GM21723 (cell line): ENCODE results near the gene ICE1.
"Not testable (repeated sequence)": the region's sequence is repeated elsewhere in the genome, so short reads cannot be mapped to it uniquely, and the experiment has no call there.

Source experiments
- ATAC-seq: cut with Tn5 transposase; IDR thresholded peaks from one replicate; pipeline ENCODE4 v1.9.1; 2021; ENCODE audit warnings: mild to moderate bottlenecking, moderate library complexity; ENCODE audit not compliant: unreplicated experiment

The ICE1 gene

DNA sequence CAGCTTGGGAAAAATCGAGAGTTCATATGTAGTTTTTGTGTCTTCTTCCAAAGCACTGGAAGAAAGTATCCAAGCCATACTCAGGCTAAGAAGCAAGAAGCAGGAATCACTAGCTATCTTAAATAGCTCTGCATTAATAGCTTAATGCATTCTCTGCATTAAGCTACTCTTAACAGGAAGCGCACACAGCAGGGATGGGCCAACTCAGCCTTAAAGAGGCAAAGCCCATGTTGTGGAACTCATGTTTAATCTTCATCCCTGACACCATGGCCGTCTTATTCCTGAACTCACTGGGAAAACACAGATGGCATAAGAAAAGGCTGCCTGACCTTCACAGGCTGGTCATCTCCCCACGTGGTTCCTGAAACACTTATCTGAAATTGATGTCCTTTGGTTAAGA lies 18.7 kb upstream of the ICE1 start:
- ATAC-seq = no peak

DNA sequence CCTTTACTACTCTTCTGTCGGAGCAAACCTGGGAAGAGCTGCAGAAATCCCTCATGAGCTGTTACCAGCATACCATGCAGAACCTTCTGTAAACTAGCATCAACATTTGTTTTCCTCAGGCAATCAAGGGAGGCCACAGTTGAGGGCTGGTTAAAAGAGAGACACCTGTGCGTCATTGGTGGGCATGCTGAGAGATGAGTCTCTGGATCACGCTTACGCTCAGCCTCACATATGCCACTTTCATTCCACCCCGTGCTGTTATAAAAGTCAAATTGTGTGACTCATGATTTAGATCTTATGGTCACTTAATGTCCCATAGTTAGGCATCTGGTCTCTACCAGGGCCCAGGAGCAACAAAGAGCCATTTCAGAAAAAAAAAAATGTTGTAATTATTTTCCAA lies 18.1 kb upstream of the ICE1 start:
- ATAC-seq = no peak

DNA sequence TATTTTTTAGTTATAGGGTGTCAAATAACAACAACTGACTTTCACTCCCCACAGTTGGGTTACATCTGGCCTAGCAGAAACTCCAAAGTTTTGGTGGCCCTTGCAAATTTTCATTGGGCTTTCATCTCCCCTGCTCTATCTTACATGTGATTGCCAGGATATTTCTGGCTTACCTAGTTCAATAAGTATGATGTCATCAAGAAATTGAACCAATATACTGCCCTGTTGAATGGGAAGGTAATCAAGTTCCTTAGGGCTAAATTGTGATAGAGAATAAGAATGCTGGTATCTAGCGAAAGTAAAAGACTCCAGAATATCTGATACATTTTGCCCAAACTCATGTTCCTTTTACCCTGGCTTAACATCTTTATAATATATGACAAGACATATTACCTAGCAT lies 17.0 kb upstream of the ICE1 start:
- no peak for ATAC-seq

DNA sequence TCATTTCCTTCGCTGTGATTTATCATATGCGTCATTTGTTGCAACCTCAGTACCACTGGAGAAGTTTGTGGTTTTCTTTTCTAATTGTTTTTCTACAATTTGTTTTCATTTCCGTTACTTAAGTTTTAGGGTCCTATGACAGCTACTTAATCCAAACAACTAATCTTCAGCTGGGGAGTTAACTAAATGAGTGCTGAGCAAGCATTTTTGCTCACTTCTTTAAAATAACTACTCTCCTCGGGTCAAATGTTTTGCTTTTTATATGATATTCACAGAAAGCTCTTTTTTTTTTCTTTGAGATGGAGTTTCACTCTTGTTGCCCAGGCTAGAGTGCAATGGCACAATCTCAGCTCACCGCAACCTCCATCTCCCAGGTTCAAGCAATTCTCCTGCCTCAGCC lies 14.6 kb upstream of the ICE1 start:
- ATAC-seq = no peak

DNA sequence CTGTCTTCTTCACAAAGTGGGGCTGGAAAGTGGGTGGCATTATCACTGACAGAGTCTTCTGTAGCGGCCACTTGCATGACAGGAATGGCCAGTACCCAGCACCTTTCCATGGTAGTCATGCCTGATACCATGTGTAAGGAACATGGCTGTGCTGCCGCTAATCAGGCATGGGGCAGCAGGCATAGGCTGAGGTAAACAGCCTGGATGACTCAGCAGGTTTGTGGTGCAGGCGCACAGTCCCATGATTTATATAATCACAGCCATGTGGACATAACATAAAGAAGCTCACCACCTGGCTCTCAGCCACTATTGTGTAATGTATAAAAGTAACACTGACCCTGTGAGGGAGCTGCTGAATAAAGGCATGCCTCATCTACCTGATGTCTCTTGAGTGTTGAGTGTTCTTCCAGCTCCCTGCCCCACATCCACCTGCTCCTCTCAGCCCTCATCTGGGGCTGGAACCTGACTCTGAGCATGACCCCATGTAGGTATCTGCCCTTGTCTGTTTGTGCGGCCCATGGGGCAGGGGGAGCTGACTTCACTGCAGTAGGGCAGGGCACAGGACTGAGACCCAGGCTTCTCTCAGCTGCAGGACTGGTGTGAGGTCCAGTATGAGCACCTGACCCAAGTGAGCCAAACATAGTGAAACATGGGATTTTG lies 13.2 kb upstream of the ICE1 start:
- no peak for ATAC-seq

DNA sequence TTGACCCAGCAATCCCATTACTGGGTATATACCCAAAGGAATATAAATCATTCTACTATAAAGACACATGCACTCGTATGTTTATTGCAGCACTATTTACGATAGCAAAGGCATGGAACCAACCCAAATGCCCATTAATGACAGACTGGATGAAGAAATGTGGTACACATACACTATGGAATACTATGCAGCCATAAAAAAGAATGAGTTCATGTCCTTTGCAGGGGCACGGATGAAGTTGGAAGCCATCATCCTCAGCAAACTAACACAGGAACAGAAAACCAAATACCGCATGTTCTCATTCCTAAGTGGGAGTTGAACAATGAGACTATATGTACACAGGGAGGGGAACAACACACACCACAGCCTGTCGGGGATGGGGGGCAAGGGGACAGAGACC lies 8.6 kb upstream of the ICE1 start:
- not testable (repeated sequence) for ATAC-seq

DNA sequence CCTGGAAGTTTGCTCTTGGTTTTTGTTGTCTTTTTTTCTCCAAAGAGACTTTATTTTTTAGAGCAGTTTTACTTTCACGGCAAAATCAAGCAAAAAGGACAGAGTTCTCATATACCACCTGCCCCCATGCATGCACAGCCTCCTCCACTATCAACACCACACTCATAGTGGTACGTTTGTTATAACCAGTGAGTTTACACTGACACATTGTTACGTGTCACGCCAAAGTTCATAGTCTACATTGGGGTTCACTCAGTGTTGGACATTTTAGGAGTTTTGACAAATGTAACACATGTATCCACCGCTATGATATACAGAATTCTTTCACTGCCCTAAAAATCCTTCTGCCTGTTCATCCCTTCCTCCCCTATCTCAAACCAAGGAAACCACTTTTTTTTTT lies 7.5 kb upstream of the ICE1 start:
- ATAC-seq = no peak

DNA sequence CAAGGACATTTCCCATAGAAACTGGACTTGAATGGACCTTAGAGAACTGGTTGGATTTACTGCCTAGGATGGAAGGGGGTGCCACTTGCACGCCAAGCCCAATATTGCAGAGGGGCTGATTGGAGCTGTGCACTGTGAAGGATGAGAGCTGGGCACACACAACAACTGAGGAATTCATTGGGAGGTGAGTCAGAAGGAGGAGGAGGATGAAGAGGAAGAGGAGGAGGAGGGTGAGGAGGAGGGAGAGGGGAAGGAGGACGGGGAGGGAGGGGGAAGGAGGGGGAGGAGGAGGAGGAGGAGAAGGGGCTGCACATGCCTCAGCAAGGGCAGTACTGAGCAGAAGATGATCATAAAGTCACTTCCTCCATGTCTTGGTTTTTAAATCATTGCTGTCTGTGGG lies 5.7 kb upstream of the ICE1 start:
- no peak for ATAC-seq

DNA sequence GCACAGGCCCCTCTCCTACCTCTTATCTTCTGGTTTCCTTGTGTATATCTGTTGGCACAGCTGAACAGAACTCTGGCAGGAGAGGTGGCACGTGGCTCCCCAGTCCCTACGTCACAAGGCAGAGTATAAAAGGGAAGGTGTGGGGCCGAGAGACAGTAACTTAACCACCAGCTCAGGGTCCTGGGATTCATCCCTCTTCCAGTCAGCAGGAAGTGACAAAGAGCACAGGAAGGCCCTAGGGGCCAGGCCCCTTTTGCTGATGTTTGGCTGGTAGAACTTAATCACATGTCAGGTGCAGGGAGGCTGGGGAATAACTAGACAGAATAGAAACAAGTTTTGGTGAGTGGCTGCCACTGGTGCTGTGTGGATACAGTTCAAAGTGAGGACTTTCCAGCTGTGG lies 4.5 kb upstream of the ICE1 start:
- ATAC-seq = no peak

DNA sequence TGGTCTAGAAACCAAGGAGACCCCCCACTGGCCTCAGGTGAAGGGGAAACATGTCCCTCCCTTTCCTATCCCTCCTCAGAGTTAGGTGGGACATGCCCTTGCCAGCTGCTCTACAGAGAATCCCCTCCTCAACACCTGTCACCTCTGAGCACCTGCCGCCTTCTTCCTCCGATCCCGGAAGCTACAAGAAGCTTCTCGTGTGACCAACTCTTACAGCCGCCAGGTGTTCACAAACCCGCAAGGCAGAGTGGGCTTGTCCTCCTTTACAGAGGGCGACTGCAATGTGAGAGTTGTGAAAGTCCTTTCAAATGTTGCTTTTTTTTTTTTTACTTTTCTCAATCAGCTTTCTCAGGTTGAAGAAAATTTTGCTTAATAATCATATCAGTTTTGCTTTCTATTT lies 3.7 kb upstream of the ICE1 start:
- ATAC-seq = no peak

DNA sequence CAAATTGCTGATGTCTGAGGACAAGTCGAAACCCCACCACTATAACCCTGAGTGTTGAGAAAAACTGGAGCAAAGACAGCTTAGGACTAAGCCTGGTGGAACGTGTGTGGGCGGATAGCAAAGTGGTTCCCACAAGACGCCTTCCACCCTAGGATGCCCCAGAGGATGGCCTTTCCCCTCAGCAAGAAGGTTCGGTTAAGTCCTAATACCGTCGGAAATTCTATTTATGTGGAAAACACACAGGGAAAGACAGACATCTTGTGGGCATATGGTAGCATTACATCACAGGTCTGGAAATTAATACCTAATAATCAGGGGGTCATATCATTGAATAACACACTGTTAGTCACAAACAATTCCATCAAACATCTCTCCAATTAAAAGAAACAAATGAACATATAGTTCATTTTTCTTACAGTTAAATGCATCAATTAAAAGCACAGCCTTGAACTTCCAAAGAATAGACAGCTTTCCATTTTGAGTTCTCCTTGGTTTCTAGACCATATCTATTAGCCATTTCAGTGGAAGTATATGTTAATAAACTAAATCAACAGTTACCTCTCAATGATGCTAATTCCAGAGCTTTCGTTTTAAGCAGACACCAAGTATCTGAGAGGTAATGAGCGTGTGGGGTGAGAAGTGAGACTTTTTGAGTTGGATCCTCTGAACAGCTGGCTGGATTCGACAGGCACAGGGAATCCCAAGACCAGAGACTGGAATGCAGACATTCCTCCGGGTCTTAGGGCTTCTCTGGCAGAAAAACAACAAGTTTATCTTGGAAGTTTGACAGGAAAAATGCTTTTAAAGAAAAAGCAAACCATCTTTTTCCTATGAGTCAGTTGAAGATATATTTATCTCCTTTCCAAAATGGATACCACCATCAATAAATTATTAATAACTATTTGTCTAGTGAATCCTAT lies 2.9 kb upstream of the ICE1 start:
- ATAC-seq = no peak

DNA sequence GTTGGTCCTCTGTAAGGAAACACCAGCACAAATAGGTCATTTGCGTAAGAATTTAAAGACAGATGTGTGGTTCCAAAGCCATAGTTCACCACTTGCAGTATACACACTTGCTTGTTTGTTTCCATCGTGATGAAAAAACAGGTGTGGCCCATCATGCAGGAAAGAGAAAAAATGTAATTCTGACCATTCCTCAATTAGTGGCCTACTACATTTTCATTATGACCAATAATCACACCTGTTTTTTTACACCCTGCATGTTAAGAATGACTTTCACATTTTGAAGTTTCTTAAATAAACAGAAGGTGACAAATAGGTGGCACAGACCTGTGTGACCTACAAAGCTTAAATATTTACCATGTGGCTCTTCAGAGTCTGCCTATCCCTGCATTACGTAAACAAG lies 2.2 kb upstream of the ICE1 start:
- no peak for ATAC-seq

DNA sequence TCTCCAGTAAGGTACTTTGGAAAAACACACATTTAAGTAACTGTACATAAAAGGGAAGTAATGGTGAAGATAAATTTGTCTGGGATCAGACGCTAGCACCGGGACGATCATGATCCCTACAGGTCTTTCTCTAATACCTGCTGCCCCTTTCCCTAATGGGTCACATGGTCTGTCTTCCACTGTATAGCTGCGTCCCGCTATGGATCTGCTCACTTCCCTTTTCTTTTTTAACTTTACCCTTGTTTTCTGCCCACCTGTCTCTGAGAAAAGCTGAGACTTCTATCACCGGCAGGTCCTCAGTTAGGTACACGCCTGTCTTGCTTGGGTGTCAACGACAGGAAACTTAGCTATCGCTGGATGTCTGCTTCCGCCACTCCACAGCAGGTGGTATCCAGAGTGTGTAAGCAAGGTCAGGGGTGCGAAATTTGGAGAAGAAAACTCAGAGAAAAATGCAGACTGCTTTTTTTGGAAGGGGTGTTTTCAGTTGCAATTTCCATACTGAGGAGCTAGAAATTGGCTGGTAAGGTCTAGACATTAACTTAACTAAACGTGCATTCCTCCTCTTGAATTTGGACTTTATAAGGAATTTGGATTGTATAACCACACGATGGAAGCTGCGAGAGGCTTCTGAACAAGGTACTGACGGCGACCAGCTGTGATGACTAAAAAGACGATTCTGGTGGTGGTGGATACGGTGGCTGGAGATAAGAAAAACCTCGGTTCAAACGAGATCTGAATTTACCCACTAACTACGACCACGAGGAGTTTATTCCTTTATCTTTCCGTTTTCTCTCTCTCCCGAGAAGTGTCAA lies 1.1 kb upstream of the ICE1 start:
- peak; percentile 13 for ATAC-seq

DNA sequence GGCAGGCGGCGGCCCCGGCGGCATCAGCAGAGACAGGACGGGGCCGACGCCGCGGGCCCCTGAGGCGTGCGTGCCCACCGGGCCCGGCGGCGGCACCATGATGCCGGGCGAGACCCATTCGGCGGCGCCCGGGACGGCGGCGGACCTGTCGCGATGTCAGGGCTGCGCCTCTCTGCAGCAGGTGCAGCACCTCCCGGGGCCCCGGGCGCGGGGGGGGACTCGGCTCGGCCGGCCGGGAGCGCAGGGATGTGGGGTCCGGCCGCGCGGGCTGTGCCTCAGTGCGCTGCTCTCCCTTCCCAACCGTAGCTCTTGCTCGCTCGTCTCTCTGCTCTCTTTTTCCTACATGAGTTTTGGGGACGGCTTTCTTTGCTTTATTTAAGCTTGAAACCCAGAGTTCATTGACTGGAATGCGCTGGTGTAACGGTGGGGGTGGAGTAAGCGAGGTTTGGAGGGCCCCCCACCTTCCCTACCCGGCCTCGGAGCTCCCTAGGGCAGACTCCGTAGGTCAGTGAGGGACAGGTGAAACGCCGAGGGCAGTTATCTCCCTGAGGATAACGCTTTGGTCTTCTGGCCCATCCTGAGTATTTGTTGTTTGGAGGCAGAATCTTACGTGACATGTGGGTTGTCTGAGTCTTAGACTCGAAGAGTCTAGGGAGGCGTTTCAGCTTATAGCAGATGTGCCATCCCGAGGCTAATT lies 490 bp downstream of the ICE1 start:
- peak; percentile 13 for ATAC-seq

DNA sequence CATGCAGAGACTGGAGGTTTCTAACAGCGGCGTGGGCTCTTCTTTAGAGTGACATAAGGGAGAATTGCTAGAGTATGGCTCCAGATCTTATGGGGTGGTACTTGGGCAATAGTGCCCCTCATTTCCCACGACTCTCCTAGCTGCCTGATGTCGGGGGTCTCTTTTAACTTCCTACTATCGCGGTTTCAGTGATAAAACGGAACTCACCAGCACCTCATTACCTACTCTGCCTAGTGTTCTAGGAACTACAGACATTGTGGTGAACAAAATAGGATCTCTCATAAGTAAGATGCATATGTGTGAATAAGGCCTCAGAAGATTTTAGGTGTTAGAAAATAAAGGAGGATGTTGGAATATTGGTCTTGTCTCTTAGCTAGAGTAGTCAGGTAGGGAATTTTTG lies 1.1 kb downstream of the ICE1 start:
- no peak for ATAC-seq

DNA sequence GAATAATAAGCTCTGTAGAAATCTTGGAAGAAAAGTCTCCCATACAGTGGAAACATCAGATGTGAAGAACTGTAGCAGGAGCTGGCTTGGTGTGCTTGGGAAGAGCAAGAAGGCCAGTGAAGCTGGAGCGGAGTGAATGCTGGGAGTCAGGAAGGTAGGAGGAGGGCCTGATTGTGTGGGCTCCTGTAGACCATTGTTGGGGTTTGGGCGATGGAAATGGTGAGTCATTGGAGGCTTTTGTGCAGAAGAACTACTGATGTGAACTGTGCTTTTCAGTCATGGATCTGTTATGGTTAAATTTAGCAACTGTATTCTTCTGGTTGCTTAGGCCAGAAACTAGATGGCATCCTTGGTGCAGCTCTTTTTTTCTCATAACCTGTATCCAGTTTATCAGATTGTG lies 2.3 kb downstream of the ICE1 start:
- no peak for ATAC-seq

DNA sequence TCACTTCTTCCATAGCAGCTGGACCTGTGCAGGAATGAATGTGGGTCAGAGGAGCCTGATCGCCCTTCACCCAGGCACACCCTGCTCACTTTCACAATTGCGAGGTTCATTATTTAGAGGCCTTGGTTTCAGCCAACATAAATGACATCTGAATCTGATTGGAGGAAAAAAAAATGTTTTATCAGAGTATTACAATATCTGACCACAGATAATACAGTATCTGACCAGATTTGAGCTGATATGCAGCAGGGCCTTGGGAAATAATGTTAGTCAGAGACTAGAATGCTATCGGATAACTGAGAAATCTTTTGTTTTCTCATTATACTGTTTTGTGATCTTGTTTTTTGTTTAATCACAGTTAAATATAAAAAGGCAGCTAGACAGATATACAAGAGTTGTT lies 7.7 kb downstream of the ICE1 start:
- ATAC-seq = no peak

DNA sequence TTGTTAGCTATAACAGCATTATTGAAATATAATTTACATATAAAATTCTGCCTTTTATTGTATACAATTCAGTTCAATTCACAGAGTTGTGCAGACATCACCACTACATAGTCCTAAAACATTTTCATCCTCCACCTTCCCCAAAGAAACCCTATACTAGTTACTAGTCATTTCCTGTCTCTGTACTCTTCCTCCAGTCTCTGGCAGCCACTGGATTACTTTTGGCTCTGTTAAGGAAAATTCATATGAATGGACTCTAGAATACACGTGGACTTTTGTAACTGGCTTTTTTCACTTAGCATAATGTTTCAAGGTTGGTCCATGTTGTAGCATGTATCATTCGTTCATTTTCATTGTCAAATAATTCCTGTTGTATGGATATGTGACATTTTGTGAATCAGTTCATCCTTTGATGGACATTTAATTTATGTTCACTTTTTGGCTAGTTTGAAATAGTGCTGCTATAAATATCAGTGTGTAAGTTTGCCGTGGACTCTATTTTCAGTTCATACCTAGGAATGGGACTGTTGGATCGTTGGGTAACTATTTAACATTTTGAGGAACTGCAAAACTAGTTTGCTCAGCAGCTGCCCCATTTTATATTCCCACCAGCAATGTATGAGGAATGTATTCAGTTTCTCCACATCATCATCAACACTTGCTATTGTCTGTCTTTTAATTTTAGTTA lies 9.7 kb downstream of the ICE1 start:
- no peak for ATAC-seq

DNA sequence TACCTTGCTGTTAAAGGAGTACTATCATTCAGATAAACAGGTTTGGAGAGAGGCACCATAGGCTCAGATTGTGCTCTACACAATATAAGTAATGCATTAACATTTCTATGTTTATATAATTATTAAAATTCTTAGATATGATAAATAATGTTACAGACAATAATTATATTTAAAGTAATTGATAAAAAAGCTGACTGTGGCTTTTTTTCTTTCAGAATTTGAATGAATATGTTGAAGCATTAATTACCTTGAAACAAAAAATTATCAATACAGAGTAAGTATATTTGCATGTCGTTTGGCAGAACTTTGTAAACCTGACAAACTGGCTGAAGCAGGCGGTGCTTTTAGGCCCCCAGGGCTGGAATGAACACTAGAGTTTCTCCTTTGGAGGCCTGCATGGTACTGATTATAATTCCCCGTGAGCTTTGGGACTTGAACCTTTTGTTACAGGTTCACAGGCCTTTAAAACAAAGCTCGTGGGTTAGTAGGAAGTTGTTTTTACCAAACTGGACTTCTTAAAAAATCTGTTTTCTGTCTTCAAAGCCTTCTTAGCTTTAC lies 13.8 kb downstream of the ICE1 start:
- ATAC-seq = no peak
